Measurements from ENCODE around the gene SDK1.

The SDK1 gene

GRCh38 chr7:3527496-3528124 is 226.6 kb downstream of the SDK1 start:
- ChIA-PET POLR2A (ENCODE audit: low non-redundant PET) (no interaction called here), CTCF (interaction anchor here (1.1 kb wide), 1 partner anchor 21 kb away, joined by 3 read pairs; no protein-coding TSS in a partner anchor)
- TF ChIP-seq CTCF (conservative IDR thresholded peaks at IDR 0.05; ENCODE audit: low read depth): no peak

GRCh38 chr7:3533040-3533439 is 232.0 kb downstream of the SDK1 start:
- no peak for TF ChIP-seq CTCF (conservative IDR thresholded peaks at IDR 0.05; ENCODE audit: low read depth)
- POLR2A ChIA-PET (ENCODE audit: low non-redundant PET): no interaction called here
- CTCF ChIA-PET: interaction anchor here (0.6 kb wide), 1 partner anchor 261 kb away, joined by 5 read pairs; no protein-coding TSS in a partner anchor
- no peak overlapping the region for H3K27ac ChIP-seq
- DNase-seq (ENCODE audit: low spot score): no peak

More at GRCh38 chr7:3527496-3528124, 226.6 kb downstream of the SDK1 start:
- no peak overlapping the region for H3K27ac ChIP-seq
- no peak for DNase-seq (ENCODE audit: low spot score)

- ChIA-PET POLR2A (ENCODE audit: low non-redundant PET) (interaction anchor here (0.6 kb wide), 1 partner anchor 855 kb away, joined by 3 read pairs; no protein-coding TSS in a partner anchor), CTCF (no interaction called here)
- H3K27ac ChIP-seq: no peak overlapping the region
- TF ChIP-seq CTCF (conservative IDR thresholded peaks at IDR 0.05; ENCODE audit: low read depth): no peak
- peak; percentile 18 for DNase-seq (ENCODE audit: low spot score)
These were observed 236.3 kb downstream of the SDK1 start for GRCh38 chr7:3537210-3537875.

GRCh38 chr7:3538041-3538440 is 237.0 kb downstream of the SDK1 start:
- no peak for DNase-seq (ENCODE audit: low spot score)
- POLR2A ChIA-PET (ENCODE audit: low non-redundant PET): no interaction called here
- no peak overlapping the region for H3K27ac ChIP-seq
- CTCF ChIA-PET: no interaction called here
- TF ChIP-seq CTCF (conservative IDR thresholded peaks at IDR 0.05; ENCODE audit: low read depth): no peak

GRCh38 chr7:3540456-3541220 is 239.6 kb downstream of the SDK1 start:
- H3K27ac ChIP-seq: no peak overlapping the region
- ChIA-PET POLR2A (ENCODE audit: low non-redundant PET) (no interaction called here), CTCF (no interaction called here)
- DNase-seq (ENCODE audit: low spot score): no peak
- TF ChIP-seq CTCF (conservative IDR thresholded peaks at IDR 0.05; ENCODE audit: low read depth): no peak

- ChIA-PET CTCF (no interaction called here), POLR2A (ENCODE audit: low non-redundant PET) (no interaction called here)
- no peak for TF ChIP-seq CTCF (conservative IDR thresholded peaks at IDR 0.05; ENCODE audit: low read depth)
- no peak for DNase-seq (ENCODE audit: low spot score)
- no peak overlapping the region for H3K27ac ChIP-seq
These were observed 243.2 kb downstream of the SDK1 start for GRCh38 chr7:3544202-3544601.
